PC-9 (cell line): Measurements from ENCODE around the gene SLC1A5.
"Not testable (repeated sequence)": the region's sequence is repeated elsewhere in the genome, so short reads cannot be mapped to it uniquely, and the experiment has no call there.

Experiments used
- EZH2 ChIP-seq: fragments of 200-600 bp; sonication (generic); IDR thresholded peaks from 2 replicates; pipeline ENCODE4 v1.8.0; 2017; ENCODE audit warnings: antibody characterized with exemption, low read depth
- TF ChIP-seq, protein P1 (sequence below): fragments of 200-600 bp; sonication (generic); conservative IDR thresholded peaks from 2 replicates; pipeline ENCODE4 v1.6.1; 2017; ENCODE audit warnings: mixed run types, antibody characterized with exemption, mild to moderate bottlenecking, moderate library complexity

DNA sequence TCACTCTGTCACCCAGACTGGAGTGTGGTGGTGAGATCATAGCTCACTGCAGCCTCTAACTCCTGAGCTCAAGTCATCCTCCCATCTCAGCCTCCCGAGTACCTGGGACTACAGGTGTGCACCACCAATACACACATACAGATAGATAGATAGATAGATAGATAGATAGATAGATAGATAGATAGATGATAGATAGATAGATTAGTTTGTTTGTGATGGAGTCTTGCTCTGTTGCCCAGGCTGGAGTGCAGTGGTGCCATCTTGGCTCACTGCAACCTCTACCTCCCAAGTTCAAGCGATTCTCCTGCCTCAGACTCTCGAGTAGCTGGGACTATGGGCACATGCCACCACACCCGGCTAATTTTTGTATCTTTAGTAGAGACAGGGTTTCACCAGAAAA is 16.0 kb upstream of the SLC1A5 start:
- TF ChIP-seq, protein P1, sequence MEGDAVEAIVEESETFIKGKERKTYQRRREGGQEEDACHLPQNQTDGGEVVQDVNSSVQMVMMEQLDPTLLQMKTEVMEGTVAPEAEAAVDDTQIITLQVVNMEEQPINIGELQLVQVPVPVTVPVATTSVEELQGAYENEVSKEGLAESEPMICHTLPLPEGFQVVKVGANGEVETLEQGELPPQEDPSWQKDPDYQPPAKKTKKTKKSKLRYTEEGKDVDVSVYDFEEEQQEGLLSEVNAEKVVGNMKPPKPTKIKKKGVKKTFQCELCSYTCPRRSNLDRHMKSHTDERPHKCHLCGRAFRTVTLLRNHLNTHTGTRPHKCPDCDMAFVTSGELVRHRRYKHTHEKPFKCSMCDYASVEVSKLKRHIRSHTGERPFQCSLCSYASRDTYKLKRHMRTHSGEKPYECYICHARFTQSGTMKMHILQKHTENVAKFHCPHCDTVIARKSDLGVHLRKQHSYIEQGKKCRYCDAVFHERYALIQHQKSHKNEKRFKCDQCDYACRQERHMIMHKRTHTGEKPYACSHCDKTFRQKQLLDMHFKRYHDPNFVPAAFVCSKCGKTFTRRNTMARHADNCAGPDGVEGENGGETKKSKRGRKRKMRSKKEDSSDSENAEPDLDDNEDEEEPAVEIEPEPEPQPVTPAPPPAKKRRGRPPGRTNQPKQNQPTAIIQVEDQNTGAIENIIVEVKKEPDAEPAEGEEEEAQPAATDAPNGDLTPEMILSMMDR: not testable (repeated sequence)
- not testable (repeated sequence) for TF ChIP-seq EZH2
